GM23248 (cell line): Measurements from ENCODE around the gene HOMER2.

Source experiments
- EZH2 ChIP-seq: fragments of 200-600 bp; sonication (generic); IDR thresholded peaks from 2 replicates; pipeline ENCODE4 v1.6.1; 2018; ENCODE audit warnings: antibody characterized with exemption, mild to moderate bottlenecking; ENCODE audit not compliant: insufficient read depth, poor library complexity, severe bottlenecking
- EZH2phosphoT487 ChIP-seq: fragments of 200-600 bp; sonication (generic); IDR thresholded peaks from 2 replicates; pipeline ENCODE4 v1.6.1; 2018; ENCODE audit warnings: antibody characterized with exemption, moderate library complexity, mild to moderate bottlenecking, low read depth; ENCODE audit not compliant: insufficient read depth

DNA sequence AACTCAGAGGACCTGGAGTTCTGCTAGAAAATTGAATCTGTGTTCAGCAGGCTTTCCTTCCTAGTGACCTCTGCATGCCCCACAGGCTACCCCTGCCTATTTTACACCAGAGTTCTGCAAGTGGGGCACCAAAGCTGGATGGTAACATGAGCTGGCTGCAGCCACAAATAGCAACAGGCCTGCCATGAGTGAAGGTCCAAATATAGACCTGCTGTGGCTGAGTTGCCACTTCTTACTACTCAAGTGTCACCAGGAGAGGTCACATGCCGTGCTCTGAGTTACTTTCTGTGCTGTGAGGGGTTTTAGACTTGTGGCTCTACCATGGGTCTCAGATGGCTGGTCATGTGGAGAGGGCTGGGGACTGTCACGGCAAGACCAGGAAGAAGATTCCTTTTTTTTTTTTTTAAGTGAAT lies 146.5 kb downstream of the HOMER2 start, which contains the start of gene FSD2:
- TF ChIP-seq EZH2phosphoT487 (no peak), EZH2 (no peak)
